Stimulated activated CD4-positive, alpha-beta T cell treated with anti-CD3 and anti-CD28 coated beads, TNF-alpha, amount 100 ng/mL, for 48 hours (primary cell): ENCODE measurements around the gene UBL4A.

Experiments
- DNase-seq, 3 donors: peaks; one replicate each; pipeline ENCODE4 v3.0.0-alpha.2; 2020; ENCODE audit warnings: low read depth in 3 of 3

The UBL4A gene

DNA sequence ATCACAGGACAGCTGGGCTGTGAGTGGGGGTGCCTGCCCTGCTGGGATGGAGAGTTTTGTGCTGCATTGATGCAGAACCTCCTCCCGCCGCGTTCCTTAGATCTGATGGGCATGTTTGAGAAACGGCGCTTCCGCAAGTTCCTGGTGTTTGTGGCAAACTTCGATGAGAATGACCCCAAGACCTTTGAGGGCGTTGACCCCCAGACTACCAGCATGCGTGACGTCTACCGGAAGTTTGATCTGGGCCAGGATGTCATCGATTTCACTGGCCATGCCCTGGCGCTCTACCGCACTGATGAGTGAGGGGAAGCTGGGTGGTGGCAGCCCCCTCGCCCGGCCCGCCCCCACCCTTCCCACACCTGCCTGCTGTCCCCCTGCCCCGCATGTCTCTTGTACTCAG is 46.6 kb downstream of the UBL4A start:
- DNase-seq = no peak

DNA sequence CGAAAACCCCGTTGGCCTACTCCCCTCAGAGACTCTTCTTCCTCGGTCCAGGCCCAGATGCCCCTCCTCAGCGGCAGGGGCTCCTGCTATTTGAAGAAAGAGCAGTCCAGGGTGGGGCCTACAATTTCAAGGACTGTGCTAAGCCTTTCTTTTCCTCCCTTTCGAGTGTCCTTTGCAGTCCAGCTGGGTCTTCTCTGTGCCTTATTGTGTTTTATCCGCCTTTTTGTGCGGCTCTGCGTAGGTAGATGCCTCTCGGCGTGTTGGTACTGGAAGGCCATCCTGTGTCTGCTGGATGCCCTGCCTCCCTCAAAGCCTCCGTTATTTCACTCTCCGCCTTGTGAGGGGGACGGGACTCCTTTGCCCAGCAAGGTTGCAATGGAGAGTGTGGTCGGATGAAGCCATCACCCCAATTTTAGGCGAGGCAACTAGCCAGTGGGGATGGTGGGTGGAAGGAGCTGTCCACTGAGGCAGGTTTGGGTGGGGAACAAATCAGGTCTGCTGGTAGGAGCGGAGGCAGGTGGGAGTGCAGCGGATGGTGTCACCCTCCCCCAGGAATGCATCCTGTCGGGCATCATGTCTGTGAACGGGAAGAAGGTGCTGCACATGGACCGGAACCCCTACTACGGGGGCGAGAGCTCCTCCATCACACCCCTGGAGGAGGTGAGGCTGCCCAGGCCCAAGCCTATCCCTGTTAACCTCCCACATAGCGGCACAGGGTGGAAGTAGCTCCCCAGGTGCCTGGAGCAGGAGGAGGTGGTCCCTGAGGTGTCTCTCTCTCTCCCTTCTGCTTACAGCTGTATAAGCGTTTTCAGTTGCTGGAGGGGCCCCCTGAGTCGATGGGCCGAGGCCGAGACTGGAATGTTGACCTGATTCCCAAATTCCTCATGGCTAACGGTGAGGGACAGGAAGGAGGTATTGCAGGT is 48.2 kb downstream of the UBL4A start:
- no peak for DNase-seq

DNA sequence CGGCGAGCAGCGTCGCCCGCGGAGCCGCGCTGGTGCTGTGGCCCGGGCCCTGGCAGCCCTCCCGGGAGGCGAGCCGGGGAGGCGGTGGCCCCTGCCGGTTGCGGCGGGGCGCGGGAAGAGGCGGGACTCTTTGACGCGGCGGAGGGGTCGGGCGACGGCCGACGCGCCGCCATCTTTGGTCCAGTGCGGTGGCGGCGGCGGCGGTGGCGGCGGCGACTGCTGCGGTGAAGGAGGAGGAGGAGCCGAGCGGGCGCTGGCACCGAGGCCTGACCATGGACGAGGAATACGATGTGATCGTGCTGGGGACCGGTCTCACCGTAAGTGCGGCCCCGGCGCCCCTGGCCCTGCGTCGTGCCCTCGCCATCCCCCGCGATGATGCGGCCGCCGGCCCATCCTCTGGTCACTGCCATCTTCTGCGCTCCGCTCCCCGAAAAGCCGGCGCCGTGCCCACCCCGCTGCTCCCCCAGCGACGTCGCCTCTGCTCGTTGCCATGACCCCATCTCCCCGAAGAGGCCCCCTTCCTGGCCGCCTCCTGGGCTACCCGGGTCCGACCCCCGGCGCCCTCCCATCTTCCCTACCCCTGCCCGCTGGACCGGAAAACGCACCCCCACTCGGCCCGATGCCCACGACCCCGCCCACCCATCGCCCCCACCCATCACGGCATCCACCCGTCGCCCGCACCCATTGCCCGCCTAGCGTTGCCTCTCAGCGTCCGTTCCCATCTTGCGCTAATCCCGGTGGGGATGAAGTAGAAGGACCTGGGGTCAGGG is 49.2 kb downstream of the UBL4A start, which contains the start of gene GDI1:
GDI1 (plus strand) TSS at position 172 of the 770 bp plus-strand sequence; CDS start at position 273, 101 bp downstream.
- DNase-seq = peak in 1 of 3 donors; percentile 24

DNA sequence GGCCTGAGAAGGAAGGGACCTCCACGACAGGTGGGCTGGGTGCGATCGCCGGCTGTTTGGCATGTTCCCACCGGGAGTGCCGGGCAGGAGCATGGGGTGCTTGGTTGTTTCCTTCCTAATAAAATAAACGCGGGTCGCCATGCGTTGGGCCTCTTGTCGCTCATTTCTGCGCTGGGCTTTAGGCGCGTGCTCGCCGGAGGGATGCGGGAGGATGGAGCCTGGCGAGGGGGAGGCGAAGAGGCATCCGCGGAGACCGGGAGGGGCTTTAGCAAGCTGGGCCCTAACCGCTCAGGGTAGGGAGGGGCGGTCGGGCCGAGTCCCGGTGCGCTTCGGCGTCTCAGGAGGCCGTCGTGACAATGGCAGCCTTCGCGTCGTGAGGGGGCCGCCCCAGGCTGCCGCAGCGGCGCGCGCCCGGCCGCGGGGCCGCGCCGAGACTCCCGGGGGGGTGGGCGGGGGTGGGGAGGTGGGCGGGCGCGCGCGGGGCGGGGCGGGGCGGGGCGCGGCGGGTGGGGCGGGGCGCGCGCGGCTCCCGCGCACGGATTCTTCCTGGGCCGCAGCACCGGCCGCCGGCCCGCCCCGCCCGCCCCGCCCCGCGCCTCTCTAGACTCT is 49.9 kb downstream of the UBL4A start:
- no peak for DNase-seq

DNA sequence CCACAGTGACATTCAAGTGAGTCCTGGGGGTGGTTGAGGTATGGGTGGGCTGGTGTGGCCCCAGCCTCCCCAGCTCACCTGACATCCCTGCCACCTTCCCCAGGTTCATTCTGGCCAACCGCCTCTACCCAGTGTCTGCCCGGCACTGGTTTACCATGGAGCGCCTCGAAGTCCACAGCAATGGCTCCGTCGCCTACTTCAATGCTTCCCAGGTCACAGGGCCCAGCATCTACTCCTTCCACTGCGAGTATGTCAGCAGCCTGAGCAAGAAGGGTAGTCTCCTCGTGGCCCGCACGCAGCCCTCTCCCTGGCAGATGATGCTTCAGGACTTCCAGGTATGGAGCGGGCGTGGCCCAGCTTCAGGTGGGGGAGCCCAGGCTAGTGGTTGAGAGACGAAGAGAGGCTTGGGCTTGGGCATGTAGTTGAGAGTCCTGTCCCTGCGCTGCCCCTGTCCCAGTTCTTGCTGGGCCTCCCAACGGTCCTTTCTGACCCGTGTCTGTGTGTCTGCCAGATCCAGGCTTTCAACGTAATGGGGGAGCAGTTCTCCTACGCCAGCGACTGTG is 51.2 kb downstream of the UBL4A start:
- no peak for DNase-seq

DNA sequence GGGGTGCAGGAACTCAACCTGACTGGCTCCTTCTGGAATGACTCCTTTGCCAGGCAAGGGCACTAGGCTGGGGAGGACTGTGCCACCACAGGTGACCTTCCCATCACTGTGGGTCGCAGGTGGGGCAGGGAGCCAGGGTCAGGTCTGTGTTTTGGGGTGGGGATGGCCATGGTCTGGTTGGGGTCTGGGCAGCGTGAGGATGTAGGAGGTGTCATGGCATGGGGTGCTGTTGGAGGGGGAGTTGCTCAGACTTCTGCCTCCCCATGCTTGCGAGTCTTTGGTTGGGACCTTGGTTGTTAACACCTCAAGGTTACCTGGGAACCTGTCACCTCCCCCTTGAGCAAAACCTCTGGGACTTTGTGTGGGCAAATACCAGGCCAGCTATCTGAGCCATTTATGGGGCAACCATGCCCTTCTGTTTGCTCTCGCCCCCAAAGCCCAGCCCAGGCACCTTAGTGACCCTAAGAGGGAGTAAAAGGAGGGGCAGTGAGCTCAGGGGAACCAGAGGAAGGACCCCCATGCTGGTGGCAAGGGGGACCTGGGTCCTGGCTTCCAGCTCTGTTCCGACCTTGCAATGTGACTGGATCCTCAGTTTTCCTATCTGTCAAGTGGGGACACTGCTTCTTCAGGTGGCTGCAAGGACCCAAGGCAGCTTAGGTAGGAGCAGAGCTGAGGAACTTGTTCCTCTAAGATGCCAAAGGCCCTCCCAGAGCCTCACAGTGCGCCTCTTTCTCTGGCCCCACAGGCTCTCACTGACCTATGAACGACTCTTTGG is 51.8 kb downstream of the UBL4A start:
- no peak for DNase-seq
